ENCODE results near the gene RAB31.

GRCh38 chr18:9696701-9697100 lies 11.4 kb upstream of the RAB31 start:
- TF ChIP-seq CTCF (conservative IDR thresholded peaks at IDR 0.05; ENCODE audit: low read depth, low read length) (no peak), EZH2 (IDR thresholded peaks at IDR 0.05; ENCODE audit: borderline replicate concordance, low read depth, low read length, poor library complexity, severe bottlenecking) (no peak)
